HG03039 (cell line): ENCODE results near the gene PEAR1.

ENCODE experiments used
- ATAC-seq: cut with Tn5 transposase; IDR thresholded peaks from one replicate; pipeline ENCODE4 v1.9.1; 2021; ENCODE audit warnings: mild to moderate bottlenecking, moderate library complexity; ENCODE audit not compliant: unreplicated experiment

PEAR1 gene

DNA sequence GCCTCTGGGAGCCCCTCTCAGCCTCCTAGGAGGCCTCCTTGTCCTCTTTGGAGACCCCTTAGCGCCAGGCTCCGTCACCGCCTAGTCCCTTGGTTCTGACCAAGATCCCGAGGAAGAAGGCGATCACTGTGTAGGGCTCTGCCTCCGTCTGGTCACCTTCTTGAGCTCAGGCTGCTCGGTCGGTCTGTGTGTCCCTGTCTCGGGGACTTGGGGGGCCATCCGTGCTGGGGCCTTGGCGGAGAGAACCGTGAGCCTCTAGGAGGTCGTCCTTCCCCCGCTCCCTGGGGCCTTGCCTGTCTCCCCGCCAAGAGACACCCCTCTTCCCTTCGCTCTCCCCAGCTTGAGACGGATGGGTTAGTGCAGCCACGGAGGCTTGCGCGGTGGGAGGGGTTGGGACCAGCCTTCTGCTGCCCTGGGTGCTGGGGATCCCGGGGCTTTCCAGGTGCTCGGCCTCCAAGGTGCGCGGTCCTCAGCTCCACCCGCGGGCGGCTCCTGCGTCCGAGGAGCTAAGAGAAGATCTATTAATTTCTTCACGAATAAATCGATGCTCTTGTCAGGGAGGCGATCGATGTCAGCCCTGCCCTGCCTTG is 33.9 kb upstream of the PEAR1 start:
- ATAC-seq, result no peak

DNA sequence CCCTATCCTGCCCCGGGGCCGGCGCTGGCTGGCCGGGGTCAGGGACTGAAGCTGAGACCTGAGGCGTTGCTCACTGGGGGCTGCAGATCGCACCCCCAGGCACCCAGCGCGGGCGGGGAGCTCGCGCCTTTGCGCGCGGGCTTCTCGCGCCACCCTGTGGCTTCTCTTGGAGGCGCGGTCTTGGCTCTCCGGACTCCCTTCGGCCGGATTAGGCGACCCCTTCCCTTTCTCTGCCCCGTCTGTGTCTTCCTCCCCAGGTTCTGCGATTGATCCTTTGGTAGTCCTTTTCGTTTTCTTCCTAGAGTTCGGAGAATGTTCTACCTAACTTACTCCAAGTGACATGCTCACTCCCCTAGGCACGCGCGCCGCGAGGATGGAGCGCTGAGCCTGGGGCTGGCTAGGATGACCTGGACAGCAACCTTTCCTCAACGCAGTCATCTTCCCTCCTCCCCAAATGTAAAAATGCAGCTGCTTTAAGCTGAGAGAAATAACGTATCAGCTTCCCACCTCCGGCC is 33.3 kb upstream of the PEAR1 start:
- no peak for ATAC-seq

DNA sequence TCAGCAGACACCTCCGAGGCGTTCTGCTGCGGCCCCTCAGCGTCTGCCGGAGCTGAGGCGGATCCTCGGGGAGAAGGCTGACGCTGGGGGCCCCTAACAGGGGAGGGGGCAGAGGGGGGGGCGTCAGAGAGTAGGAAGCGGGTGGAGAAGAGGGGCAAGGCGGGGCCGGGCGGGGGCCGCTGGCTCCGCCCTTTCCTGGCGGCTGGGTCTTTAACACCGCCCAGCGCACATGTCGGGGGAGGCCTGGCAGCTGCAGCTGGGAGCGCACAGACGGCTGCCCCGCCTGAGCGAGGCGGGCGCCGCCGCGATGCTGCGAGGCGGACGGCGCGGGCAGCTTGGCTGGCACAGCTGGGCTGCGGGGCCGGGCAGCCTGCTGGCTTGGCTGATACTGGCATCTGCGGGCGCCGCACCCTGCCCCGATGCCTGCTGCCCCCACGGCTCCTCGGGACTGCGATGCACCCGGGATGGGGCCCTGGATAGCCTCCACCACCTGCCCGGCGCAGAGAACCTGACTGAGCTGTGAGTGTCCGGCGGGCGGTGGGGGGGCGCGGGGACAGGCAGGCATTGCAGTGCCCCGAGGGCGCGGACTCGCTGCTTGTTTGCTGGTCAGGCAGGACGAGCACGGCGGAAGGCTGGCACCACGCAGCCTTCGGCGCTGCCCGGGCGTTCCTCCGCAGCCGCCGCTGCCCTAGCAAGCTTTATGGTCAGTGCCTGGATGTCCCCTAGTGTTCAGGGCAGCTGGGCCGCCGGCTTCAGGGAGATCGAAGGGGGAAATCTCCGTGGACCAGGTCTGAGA is 32.7 kb upstream of the PEAR1 start, which contains the start of gene NTRK1:
Gene NTRK1 (plus strand): TSS at position 238 of the 796 bp plus-strand sequence. CDS start 70 bp downstream, at position 308.
- ATAC-seq, result no peak

- ATAC-seq, result no peak
Observed at GRCh38 chr1:156862584-156862983, 30.9 kb upstream of the PEAR1 start.

GRCh38 chr1:156862997-156863599 is 30.4 kb upstream of the PEAR1 start:
- no peak for ATAC-seq

GRCh38 chr1:156863631-156864030 is 29.9 kb upstream of the PEAR1 start:
- no peak for ATAC-seq

- ATAC-seq, result no peak
Observed at GRCh38 chr1:156864796-156865195, 28.7 kb upstream of the PEAR1 start.

DNA sequence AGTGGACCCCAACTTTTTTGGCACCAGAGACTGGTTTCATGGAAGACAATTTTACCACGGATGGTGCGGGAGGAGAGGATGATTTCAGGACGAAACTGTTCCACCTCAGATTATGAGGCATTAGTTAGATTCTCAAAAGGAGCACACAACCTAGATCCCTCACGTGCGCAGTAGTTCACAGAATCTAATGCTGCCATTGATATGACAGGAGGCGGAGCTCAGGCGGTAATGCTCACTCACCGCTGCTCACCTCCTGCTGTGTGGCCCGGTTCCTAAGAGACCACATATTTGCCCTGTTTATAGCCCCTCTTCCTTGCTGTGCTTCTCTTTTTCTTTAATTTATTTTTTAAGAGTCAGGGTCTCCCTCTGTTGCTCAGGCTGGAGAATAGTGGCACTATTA is 28.3 kb upstream of the PEAR1 start:
- no peak for ATAC-seq

GRCh38 chr1:156865865-156866248 is 27.7 kb upstream of the PEAR1 start:
- ATAC-seq, result no peak

GRCh38 chr1:156866249-156866909 is 27.1 kb upstream of the PEAR1 start:
- ATAC-seq, result no peak

DNA sequence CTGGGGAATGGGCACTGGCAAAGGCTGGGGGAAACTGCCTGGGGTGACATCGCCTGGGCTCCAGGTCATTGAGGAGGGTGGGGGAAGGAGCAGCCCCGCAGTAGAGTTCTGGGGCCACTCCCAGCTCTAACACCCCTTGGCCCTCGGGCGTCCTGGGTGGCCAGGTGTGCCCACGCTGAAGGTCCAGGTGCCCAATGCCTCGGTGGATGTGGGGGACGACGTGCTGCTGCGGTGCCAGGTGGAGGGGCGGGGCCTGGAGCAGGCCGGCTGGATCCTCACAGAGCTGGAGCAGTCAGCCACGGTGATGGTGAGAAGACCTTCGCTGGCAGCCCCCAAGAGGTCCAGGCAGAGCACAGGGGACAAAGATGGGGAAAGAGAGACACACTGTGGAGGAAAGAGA is 25.2 kb upstream of the PEAR1 start:
- ATAC-seq, result no peak

DNA sequence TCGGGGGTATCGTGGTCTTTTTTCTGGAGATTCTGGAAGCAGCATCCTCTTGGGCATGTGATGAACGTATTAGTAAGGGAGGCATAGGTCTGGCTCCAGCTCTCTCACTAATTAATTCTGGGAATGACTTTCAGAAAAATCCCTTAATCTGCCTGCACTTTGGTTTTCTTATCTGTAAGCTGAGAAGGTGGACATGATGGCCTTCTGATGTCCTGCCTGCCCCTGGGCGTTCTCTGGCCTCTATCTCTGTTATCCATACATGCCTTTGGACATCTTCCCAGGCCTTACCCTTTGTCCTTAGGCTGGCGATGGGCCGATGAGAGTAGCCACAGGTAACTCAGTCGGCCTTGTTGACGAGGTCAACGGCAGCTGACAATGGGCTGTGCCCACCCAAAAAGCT is 24.1 kb upstream of the PEAR1 start:
- no peak for ATAC-seq

DNA sequence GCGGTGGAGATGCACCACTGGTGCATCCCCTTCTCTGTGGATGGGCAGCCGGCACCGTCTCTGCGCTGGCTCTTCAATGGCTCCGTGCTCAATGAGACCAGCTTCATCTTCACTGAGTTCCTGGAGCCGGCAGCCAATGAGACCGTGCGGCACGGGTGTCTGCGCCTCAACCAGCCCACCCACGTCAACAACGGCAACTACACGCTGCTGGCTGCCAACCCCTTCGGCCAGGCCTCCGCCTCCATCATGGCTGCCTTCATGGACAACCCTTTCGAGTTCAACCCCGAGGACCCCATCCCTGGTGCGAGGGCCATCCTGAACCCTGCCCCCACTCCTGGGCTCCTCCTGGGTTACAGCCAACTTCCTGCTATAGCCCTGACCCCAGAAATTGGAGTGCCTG is 19.9 kb upstream of the PEAR1 start:
- no peak for ATAC-seq

DNA sequence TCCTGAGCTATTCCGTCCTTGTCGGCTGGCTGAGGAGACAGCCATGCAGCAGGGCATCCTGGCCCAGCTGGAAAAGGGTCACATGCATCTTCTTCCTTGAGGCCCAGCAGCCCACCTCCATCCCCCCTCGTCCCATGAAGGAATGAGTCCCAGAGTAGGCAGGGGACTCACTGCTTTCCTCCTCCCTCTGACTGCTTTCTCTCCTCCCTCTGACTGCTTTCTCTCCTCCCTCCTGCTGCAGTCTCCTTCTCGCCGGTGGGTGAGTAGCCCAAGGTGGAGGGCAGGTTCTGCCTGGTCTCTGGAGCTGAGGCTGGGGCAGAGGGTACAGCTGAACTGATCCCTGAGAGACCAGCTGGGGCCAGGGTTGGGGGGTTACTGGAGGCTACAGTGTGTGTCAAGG is 19.4 kb upstream of the PEAR1 start:
- no peak for ATAC-seq

- ATAC-seq, result no peak
Observed at GRCh38 chr1:156874572-156875340, 18.8 kb upstream of the PEAR1 start.

- no peak for ATAC-seq
Observed at GRCh38 chr1:156875341-156875615, 18.2 kb upstream of the PEAR1 start.

DNA sequence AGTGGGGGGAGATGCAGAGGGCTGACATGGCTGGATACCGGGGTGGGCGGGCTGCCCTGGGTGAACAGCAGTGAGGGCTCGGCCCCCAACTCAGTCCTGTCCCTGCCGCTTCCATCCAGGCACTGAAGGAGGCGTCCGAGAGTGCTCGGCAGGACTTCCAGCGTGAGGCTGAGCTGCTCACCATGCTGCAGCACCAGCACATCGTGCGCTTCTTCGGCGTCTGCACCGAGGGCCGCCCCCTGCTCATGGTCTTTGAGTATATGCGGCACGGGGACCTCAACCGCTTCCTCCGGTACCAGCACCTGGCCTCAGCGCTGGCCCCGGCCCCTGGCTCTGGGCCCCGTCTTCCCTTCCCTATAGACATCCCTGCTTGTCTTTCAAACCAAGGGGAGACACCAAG is 17.2 kb upstream of the PEAR1 start:
- ATAC-seq, result no peak

DNA sequence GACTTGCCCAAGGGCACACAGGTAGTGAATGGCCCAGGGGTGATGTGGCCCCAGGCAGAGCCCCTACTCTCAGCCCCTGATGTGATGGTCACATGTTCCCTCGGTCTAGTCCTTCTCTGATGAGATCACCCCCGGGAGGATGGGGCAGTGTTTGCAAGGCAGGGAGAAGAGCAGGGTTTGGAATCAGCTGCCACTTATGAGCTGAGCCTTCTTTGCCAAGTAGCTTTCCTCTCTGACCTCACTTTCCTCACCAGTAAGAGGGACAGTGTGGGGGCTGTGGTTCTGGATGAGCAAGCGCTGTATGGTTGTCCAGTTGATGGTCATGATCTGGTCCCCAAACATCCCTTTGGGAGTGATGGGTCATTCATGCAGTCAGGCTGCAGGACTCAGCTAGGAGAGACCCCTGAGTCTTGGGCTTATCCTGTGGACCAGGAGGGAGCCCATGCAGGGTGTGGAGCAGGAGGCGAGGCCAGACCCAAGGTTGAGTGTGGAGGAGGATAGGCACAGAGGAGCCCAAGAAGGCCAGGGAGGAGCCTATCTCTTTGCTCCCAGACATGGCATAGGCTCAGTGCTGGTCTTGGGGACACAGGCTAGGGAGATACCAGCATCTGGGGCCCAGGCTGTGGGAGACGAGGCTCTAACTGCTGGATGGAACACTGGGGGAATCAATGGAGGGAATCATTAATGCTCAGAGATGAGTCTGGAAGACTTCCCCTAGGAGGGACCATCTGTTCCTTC is 15.9 kb upstream of the PEAR1 start:
- ATAC-seq, result no peak

- no peak for ATAC-seq
Observed at GRCh38 chr1:156879876-156880275, 13.6 kb upstream of the PEAR1 start.

DNA sequence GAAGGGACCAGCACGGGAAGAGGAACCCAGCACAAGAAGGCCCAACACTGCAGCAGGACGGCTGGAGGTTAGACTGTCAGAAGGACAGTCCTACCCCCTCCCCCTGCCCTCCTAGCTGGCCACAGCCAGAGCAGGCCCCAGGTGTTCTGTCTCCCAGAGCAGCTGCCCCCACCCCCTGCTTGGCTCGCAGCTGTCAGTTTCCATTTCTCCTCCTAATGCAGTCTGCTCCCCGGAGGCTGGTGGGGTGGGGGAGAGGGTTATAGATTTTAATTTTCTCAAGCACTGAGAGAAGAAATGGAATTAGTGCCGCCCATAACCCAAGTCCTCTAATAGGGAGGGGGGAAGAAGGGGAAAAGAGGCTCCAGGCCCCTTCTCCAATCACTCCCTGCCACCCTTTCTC is 13.0 kb upstream of the PEAR1 start:
- ATAC-seq, result no peak
